SK-N-SH treated with all-trans-retinoic acid at 6 μM for 48 hours (cell line): ENCODE data around the gene SLC38A2.

Experiments
- TF ChIP-seq, protein P1 (sequence below): fragments of 250-450 bp; sonication (Bioruptor Pico); IDR thresholded peaks from 2 replicates; pipeline ENCODE4 v1.8.0; 2020; ENCODE audit warnings: mild to moderate bottlenecking, moderate library complexity, borderline replicate concordance
- TF ChIP-seq, protein P2 (sequence below): fragments of 250-450 bp; sonication (Bioruptor Pico); IDR thresholded peaks from 2 replicates; pipeline ENCODE4 v1.5.1; 2020; ENCODE audit warnings: low read depth, mild to moderate bottlenecking, moderate library complexity

GRCh38 chr12:46360908-46361666, 11.5 kb downstream of the SLC38A2 start:
- TF ChIP-seq, protein P1, sequence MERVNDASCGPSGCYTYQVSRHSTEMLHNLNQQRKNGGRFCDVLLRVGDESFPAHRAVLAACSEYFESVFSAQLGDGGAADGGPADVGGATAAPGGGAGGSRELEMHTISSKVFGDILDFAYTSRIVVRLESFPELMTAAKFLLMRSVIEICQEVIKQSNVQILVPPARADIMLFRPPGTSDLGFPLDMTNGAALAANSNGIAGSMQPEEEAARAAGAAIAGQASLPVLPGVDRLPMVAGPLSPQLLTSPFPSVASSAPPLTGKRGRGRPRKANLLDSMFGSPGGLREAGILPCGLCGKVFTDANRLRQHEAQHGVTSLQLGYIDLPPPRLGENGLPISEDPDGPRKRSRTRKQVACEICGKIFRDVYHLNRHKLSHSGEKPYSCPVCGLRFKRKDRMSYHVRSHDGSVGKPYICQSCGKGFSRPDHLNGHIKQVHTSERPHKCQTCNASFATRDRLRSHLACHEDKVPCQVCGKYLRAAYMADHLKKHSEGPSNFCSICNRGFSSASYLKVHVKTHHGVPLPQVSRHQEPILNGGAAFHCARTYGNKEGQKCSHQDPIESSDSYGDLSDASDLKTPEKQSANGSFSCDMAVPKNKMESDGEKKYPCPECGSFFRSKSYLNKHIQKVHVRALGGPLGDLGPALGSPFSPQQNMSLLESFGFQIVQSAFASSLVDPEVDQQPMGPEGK (CRISPR knock-in tag), result no peak
- TF ChIP-seq, protein P2, sequence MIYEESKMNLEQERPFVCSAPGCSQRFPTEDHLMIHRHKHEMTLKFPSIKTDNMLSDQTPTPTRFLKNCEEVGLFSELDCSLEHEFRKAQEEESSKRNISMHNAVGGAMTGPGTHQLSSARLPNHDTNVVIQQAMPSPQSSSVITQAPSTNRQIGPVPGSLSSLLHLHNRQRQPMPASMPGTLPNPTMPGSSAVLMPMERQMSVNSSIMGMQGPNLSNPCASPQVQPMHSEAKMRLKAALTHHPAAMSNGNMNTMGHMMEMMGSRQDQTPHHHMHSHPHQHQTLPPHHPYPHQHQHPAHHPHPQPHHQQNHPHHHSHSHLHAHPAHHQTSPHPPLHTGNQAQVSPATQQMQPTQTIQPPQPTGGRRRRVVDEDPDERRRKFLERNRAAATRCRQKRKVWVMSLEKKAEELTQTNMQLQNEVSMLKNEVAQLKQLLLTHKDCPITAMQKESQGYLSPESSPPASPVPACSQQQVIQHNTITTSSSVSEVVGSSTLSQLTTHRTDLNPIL (CRISPR knock-in tag), result no peak
